AG04450 (cell line): ENCODE data around the gene PGF. TPM values are rescaled to one million over a fixed set of nuclear protein-coding genes. Genes with fewer than 3 reads are reported as not detected.

ENCODE experiments used
- CTCF ChIA-PET: fragments of 300-600, 350-600 bp; formaldehyde crosslinking; extraction: SDS; loops from one replicate; lab custom pipeline; 2022; ENCODE audit warnings: antibody characterized with exemption, inconsistent platforms; lab: Charles Lee
- POLR2A ChIA-PET: fragments of 350-600 bp; formaldehyde crosslinking; extraction: SDS; loops from one replicate; lab custom pipeline; 2021; ENCODE audit warnings: antibody characterized with exemption, inconsistent platforms; lab: Yijun Ruan, JAX
- DNase-seq: peaks from one replicate; pipeline ENCODE4 v3.0.0-alpha.2; 2011; ENCODE audit warnings: low read depth, low spot score
- H3K27ac ChIP-seq: one replicate; pipeline ENCODE4 v1.5.1; 2012; ENCODE audit warnings: low read depth, low read length, control low read depth
- H3K27me3 ChIP-seq: one replicate; pipeline ENCODE4 v1.6.0; 2012; ENCODE audit warnings: low read length; ENCODE audit not compliant: control insufficient read depth, insufficient read depth
- H3K4me3 ChIP-seq: 2 replicates; pipeline ENCODE4 v1.5.1; 2011; ENCODE audit warnings: mild to moderate bottlenecking, low read depth, low read length, control low read depth
- H3K9me3 ChIP-seq: 2 replicates; pipeline ENCODE4 v1.5.1; 2012; ENCODE audit warnings: low read length; ENCODE audit not compliant: control insufficient read depth, insufficient read depth
- CTCF ChIP-seq: IDR thresholded peaks from 2 replicates; pipeline ENCODE4 v1.5.1; 2011; ENCODE audit warnings: low read depth, low read length, control low read depth, inconsistent platforms
- polyA plus RNA-seq: library from polyadenylated mRNA; depleted of rRNA; stranded (reverse); fragments of >200 nt; gene quantifications from 2 replicates; pipeline ENCODE4 v1.2.3, GENCODE V29; 2011

PGF gene
- polyA plus RNA-seq, 1 experiment: 0.63 TPM

DNA sequence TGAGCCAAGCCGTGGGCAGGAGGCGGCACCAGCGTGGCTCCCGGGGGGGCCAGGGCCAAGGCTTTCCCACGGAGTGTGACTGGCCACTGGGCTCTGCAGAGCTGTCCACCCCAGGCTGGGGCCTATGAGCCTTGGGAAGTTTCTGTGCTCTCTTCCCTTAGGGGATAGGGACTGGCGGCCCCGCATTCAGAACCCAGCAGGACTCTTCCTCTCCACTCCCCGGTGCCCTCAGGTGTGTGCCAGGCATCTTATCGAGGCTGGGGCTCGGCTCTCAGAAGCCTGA, 29.6 kb upstream of the PGF start:
- ChIA-PET POLR2A (no interaction called here), CTCF (no interaction called here)
- Histone ChIP-seq H3K27ac (no peak overlapping the region), H3K27me3 (no peaks in the 10 kb centered on the region), H3K4me3 (no peak overlapping the region), H3K9me3 (no peaks in the 10 kb centered on the region; the same call in 1 of the 2 replicates)
- no peak for TF ChIP-seq CTCF
- DNase-seq: no peak

DNA sequence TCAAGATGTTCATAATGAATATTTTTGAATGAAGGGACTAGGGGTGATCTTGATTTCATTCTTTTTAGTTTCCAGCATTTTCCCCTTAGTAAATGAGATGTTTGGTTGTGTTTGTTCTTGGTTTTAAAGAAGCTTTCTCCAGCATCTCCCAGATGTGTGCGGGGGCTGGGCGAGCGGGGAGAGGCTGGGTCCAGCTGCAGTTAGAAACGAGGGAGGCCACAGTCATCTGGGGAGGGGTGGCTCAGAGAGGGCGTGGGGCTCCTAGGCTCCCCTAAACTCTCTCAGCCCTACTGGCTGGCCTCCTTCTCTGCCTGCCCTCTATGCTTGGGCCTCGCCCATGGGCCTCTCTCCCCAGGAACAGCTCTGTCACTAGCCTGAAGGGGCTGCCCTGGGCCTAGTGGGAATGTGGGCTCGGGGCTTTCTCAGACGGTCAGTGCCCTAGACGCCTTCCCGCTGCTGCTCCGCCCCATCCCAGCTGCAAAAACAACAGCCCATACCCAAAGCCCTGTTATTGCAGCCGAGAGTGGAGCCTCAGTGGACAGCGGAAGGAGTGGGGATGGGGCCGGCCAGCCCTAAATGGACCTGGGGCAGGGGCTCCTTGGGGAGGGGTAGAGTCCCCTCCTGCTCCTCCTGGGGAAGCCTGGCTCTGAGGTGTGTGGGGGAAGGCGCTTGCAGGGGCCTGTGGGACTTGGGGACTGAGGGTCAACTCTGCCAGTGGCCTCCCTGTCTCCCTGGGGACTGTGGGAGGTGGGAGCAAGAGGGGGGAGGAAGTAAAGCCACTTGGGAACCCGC, 29.0 kb upstream of the PGF start:
- ChIA-PET POLR2A (no interaction called here), CTCF (interaction anchor here (0.6 kb wide), 1 partner anchor 106 kb away, joined by 3 read pairs; no protein-coding TSS in a partner anchor)
- Histone ChIP-seq H3K9me3 (no peaks in the 10 kb centered on the region; the same call in 1 of the 2 replicates), H3K27ac (no peak overlapping the region), H3K4me3 (no peak overlapping the region), H3K27me3 (no peaks in the 10 kb centered on the region)
- no peak for TF ChIP-seq CTCF
- DNase-seq: no peak

- POLR2A ChIA-PET: interaction anchor here (0.7 kb wide), 1 partner anchor 50 kb away, joined by 3 read pairs; no protein-coding TSS in a partner anchor
- H3K4me3 ChIP-seq: no peak overlapping the region
- no peak overlapping the region for H3K27ac ChIP-seq
- no peaks in the 10 kb centered on the region; the same call in 1 of the 2 replicates for H3K9me3 ChIP-seq
- TF ChIP-seq CTCF: no peak
- no peaks in the 10 kb centered on the region for H3K27me3 ChIP-seq
- DNase-seq: no peak
- CTCF ChIA-PET: no interaction called here
These were observed 27.9 kb upstream of the PGF start for GRCh38 chr14:74983343-74983742.

DNA sequence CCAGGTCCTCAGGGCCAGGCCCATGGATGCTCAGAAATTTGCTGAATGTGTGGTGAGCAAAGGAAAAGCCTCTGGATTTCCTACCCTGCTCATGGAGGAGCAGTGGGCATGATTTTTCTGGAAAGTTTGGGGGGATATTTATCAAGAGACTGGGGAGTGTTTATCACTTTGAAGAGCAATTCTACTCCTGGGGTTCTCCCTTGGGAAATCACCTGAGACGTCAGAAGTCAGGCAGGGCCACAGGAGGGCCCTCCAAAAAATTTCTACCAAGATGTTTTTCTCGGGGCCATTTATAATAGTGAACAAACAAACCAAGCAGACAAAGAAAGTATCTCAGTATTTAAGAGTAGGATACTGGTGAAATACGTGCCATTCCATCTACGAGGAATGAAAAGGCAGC, 27.3 kb upstream of the PGF start:
- CTCF ChIA-PET: no interaction called here
- POLR2A ChIA-PET: no interaction called here
- no peak for DNase-seq
- Histone ChIP-seq H3K9me3 (no peaks in the 10 kb centered on the region; the same call in 1 of the 2 replicates), H3K27ac (no peak overlapping the region), H3K4me3 (no peak overlapping the region), H3K27me3 (no peaks in the 10 kb centered on the region)
- no peak for TF ChIP-seq CTCF

DNA sequence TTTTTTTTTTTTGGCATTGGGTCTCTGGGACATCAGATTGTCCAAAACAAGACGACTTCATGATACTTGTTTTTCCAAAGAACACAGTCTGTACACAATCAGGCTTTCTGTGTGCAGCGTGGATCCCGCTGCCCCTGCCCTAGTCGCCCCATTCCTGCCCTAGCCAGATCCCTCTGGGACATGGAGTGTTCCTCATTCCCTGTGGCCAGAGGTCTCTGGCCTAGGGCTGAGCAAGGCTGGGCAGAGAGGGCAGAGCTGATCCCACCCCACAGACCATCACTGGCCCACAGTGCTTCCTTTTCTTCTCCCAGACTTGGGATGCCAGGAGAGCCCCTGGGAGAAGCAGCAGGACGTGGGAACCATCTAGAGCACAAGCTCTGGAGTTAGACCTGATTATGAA, 26.4 kb upstream of the PGF start:
- H3K9me3 ChIP-seq: no peaks in the 10 kb centered on the region; the same call in 1 of the 2 replicates
- no peak overlapping the region for H3K27ac ChIP-seq
- no peak overlapping the region for H3K4me3 ChIP-seq
- ChIA-PET POLR2A (interaction anchor here (0.5 to 0.7 kb wide), 4 partner anchors 21 to 285 kb away, joined by 4 to 9 read pairs (median 7); partner anchors contain the start of gene EIF2B2), CTCF (no interaction called here)
- DNase-seq: no peak
- no peak for TF ChIP-seq CTCF
- no peaks in the 10 kb centered on the region for H3K27me3 ChIP-seq
